Activated CD8-positive, alpha-beta memory T cell treated with anti-CD3 and anti-CD28 coated beads, Interleukin-2, amount 50 U/mL, for 48 hours (primary cell): ENCODE measurements around the gene PDE4D.
"Not testable (repeated sequence)": the region's sequence is repeated elsewhere in the genome, so short reads cannot be mapped to it uniquely, and the experiment has no call there.

Experiments
- DNase-seq: peaks from one replicate; pipeline ENCODE4 v3.0.0-alpha.2; 2020

The PDE4D gene

GRCh38 chr5:59798862-59799667, 94.5 kb downstream of the PDE4D start:
- DNase-seq, result no peak

GRCh38 chr5:59795141-59795540, 98.4 kb downstream of the PDE4D start:
- DNase-seq, result no peak

GRCh38 chr5:59792983-59793585, 100.4 kb downstream of the PDE4D start:
- DNase-seq, result no peak

GRCh38 chr5:59791617-59792016, 101.9 kb downstream of the PDE4D start:
- DNase-seq, result no peak

DNA sequence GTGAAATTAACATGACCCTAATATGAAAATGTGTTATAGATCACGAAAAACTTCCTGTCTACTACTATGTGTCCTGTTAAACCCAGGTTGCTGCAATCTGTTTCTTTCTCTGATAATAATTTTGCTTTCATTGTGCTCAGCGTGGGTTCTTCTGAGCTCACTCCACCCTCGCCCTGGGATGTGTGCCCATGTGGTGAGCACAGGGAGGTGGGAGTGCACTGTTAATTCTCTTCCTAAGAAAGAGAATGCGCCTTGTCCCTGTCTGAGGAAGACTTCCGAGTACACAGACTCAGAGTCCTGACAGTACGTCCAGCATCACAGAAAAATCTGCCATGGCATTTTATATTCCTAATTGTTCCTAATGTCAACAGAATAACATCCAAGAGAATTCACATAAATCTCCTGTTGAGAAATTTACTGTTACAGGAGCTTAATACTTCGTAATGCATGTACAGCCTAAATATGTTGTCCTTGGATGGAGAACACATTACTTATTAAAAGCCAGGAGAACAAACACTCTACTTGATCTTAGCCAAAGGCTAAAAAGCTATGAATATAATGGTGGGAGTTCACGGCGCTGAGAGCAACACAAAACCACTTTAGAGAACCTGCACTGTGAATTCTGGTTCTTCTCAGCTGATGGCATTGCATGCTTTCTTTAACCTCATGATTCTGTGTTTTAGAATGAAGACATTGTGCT, 102.6 kb downstream of the PDE4D start:
- DNase-seq, result no peak

DNA sequence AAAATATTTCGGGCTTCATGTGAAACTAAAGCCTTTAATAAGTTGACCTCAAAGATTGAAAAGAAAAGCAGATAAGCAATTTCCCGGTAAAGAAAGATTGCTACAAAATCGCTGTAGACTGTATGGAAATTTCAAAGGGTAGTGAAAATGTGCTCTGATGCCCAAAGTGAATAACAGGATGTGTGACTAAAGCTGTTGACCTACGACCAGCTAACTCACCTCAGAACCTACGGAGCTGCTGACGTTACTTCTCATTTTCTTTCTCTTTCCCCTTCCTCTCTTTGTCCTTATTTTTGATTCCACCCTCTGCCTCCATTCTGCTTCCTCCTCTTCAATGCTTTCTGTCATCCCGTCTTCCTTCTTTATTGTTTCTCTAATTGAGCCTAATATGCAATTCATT, 103.2 kb downstream of the PDE4D start:
- no peak for DNase-seq

DNA sequence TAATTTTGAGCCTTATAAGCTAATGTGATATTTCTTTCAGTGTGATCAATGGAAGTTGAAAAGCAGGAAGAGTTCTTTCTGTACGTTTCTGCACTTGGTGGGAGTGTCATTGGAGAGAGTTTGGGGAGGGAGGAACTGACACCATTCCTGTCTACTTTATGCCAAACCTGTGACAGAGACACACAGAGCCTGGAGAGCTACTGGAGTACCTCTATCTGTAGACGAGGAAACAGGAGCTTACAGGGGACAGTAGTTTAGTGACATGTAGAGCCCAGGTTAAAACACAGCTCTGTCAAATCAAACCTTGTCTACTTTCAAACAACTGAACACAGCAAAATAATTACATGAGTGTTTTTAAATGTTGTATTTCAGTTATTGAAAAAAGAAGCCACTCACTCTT, 103.6 kb downstream of the PDE4D start:
- no peak for DNase-seq

- no peak for DNase-seq
These were observed 104.3 kb downstream of the PDE4D start for GRCh38 chr5:59789197-59789596.

DNA sequence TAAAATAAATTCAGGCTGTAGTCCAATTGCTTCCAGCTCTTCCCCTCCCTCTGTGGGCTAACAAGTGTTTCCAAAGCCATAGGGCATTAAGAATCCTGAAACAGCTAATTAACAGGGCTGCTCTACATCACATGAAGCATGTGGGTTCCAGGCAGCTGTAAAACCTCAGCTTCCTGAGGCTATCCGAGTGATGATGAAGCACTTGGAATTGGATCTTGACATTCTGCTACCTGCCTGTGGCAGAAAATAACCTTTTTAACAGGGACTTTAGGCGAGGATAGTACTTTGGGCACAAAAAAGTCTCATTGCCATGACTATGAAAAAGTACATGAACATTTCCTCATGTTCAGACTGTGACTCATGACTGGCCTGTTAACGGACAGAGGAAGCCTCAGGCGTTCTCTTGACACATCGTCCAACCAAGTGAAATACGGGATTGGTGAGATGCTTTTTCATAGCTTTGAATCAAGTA, 107.2 kb downstream of the PDE4D start:
- DNase-seq, result no peak

DNA sequence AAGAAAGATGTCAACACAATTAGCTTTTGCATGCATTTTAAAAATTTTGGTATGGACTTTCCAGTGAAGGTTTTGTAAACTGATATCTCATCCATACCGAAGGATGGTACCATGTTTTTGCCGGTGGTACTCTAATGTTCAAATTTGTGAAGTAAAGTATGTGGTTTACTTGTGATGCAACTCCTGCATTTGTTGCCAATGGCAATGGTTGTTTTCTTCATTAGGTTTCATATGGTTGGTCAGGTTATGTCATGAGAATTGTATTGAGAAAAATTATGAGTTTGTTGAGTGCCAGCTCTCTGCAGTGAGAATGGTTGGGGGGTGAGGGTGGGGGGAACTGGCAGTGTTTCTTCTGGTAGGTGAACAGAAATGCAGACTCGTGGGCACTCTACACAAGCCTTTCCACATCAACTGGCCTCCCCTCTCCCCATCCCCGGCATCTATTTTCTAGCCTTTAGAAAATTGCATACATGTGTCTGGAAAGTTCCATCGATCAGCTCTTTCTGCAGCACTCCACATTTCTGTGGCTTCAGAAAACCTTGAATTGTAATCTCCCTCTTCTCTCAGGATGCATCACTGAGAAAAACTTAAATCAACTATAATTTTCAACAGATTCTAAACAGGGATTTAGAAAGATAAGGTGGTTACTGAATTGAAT, 107.7 kb downstream of the PDE4D start:
- DNase-seq, result no peak

DNA sequence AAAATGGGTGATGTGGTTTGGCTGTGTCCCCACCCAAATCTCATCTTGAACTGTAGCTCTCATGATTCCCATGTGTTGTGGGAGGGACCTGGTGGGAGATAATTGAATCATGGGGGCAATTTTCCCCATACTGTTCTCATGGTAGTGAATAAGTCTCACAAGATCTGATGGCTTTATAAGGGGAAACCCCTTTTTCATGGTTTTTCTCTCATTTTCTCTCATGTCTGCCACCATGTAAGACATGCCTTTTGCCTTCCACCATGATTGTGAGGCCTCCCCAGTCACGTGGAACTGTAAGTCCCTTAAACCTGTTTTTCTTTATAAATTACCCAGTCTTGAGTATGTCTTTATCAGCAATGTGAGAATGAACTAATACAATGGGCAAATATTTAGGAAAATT, 108.8 kb downstream of the PDE4D start:
- DNase-seq, result not testable (repeated sequence)

DNA sequence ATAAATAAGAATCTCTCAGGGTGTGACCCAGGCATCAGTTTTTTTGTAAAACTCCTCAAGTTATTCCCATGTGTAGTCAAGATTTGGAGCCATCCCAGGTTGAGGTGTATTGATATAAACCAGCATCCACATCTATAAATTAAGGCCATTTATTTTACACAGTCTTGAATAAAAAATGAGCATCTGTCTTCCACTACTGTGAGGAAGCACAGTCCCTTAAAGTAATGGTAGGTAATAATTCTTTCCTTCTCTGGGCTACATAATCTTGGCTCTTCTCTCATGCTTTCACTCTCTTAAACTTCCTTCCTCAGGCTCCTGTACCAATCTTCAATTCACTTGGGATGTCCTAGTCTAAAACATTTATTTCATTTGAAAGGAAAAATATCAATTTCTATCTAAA, 110.3 kb downstream of the PDE4D start:
- no peak for DNase-seq

DNA sequence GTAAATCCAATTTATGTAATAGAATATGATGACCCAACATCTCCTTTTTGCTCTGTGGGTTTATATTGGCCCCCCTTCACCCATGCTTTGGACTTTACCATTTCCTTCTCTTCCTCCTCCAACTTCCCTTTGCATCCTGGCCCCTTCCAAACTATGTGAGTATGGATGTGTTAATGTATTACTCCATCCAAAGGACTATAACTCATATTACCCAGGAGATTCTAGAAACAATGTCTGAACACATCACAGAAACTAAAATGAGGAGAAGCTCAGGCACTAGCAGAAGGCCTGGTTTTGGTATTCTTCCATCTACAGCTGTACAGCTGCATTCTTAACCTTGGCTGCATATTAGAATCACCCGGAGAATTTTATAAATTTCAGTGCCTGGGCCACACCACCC, 110.7 kb downstream of the PDE4D start:
- no peak for DNase-seq

DNA sequence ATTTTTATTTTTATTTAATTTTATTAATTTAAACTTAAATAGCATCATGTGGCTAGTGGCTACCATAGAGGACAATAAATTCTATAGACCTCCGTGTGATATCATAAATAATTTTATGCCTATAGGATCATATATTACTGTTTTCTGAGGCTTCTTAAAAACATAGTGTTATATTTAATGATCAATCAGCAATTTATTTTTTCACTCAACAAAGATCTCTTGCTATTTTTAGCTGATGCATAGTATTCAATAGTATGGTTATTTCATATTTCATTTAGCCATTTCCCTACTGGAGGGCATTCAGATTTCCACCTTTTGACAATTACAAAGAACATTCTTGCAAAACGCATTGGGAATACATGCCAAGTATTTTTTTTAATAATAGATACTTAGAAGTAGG, 114.1 kb downstream of the PDE4D start:
- no peak for DNase-seq

GRCh38 chr5:59777028-59777427, 116.5 kb downstream of the PDE4D start:
- DNase-seq, result no peak

DNA sequence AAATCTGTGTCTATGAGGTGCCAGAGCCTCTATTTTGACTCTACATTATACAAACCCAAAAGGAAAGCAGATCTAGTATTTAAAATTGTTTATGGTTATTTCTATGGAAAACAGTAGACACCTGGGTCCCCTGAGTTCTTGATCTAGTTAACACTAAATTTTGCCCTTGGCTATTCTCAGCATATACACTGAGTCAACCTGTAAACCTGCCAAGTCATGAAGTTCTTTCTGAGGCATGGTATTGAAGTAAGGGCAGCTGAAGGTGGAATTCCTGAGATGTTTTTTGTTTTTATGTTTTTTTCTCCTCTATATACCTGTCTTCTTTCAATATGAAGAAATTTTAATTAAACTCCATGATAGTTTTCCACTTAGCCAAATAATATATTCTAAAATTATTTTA, 120.2 kb downstream of the PDE4D start:
- no peak for DNase-seq

DNA sequence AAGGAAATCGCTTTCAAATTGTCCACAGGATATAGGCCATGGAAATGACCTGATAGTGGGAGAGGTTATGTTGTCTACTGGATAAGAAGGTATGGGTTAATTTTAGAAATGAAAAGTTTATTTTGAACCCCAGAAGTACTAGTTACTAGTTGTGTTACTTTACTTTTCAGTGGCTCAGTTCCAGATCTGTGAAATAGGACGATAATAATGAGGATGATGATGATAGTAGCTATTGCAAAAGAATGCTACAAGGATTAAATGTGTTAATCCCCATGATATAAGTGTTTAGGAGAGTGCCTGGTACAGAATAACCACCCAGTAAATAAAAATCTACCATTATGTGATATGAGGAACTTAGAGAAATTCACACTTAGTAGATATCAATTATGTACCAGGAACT, 120.8 kb downstream of the PDE4D start:
- DNase-seq, result no peak

- DNase-seq, result no peak
These were observed 121.3 kb downstream of the PDE4D start for GRCh38 chr5:59772206-59772605.

- no peak for DNase-seq
These were observed 122.6 kb downstream of the PDE4D start for GRCh38 chr5:59770953-59771352.

GRCh38 chr5:59769832-59770231, 123.7 kb downstream of the PDE4D start:
- DNase-seq, result no peak

DNA sequence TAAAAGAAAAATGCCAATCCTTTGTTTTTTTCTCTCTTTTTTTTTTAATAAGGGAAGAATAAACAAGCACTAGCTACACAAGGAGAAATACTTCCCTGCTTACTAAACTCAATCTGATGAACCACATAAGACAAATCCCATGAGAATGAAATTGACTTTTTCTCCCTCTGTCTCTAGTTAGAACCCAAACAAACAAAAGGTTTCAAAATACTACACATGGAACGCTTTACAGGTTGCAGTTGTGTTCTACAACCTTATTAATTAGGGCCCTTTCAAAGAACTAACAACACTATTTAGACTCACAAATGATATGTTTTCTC, 124.5 kb downstream of the PDE4D start:
- DNase-seq, result no peak

DNA sequence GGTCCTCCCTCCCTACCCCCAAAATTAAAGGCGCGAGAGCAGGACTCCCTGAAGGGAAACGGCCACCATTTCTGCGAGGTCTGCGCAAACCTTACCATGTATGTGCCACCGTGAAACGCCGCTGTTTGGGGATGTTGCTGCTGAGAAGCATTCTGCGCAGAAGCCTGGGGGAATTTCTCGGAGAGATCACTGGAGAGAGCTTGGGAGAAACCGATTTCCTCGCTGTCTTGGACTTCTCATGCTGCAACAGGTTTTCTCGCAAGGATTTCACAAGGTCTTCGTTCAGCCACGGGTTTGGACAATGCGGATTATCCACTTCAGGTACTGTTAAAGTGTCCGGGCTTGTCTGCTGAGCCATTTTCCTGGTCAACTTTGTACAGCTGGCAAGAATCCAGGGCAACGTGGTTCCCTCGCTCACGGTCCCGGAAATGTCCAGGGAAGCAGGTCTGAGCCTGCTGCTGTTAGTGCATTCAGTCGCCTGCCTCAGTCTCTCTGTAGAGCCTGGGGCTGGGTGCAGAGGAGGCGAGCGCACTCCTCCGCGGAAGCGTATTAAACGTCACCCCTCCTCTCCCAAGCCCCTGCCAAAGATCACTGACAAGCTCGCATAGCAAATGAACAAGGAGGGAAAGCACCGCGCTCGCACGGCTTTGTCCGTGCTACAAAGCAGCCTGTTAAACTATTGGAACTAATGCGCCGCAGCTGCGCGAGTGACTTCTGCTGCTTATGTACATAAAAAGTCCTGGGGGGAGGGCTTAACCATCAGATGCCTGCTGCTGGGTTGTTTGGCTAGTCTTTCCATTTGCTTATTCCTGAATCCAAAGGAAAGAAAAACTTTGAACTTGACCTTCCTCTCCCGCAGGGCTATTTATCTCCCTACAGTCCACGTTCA, 125.1 kb downstream of the PDE4D start:
- peak; percentile 52 for DNase-seq
